ENCODE measurements around the gene ZNF683. TPM values are rescaled to one million over a fixed set of nuclear protein-coding genes. Genes with fewer than 3 reads are reported as not detected.

Gene ZNF683
- total and polyA plus RNA-seq, 2 experiments from 2014 or later = not detected

DNA sequence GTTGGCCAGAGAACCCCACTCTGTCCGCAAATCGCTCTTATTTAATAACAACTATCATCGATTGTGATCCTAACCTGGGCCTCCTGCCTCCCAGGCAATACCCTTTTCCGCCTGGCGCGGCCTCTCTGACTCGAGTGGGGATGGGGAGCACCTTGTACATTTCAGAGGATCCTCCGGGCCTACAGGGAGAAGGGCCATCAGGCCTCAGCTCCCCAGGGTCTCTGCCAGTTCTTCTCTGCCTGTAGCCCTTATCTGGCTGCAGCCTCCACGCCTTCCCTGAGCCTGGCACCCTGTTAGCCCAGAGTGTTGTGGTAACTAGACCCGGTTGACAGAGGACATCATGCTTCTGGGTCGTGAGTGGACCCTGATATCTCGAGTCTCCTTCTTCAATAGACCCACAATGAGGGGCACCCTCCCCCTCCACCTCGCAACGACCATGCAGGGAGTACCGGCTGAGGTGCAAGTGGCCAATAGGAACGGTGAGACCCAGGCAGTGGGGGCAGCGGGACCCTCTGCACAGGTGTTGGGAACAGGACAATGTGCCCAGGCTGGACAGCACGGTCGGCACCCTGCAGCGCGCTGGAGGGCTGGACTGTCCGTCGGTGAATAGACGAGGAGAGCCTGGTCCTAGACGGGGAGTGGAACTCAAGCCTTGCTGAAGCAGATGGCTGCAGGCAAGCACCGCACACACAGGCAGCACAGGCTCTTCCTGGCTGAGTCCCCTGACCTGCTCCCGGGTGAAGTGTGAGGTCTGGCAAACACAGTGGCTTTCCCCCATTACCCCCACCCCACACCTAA, 11.5 kb downstream of the ZNF683 start (continued):
- TF ChIP-seq NANOG (IDR thresholded peaks at IDR 0.05; ENCODE audit: borderline replicate concordance) = no peak

DNA sequence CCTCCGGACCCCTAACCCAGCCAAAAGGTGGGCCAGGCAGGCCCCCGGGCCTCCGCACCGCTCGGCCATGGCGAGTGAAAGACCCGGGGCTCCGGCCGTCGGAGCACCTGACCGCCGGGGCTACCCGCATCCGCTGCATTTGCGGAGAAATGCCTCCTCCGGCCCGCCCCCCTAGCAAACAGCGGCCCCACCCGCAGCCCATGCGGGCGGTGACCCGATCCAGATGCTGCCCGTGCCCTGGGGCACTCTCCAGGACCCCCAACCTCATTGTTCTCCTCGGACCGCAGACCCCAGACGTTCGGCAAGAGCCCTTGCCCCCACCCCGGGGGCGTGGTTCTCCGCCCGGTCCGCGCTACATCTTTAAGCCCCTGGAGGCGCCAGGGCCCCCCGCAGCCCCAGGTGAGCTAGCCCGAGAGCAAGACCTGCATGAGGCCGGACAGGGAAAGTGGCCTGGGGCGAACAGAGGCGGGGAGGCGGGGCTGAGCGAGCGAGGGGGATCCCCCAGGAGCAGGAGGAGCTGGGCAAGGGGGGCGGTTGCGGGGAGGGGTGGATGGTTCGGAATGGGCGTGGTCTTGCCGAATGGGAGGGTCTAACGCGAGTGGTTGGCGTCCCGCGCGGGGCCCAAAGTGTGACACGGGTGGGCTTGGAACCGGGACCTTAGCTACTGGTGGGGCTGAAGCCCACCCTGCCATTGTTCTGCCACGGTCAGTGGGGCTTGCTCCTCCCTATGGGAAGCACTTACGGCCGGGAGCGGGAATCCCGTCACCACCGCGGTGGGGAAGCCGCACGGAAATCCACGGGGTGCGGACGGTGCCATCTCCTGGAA, 12.4 kb downstream of the ZNF683 start:
- H3K36me3 ChIP-seq (ENCODE audit: insufficient read depth) = no peaks in the 10 kb centered on the region
- TF ChIP-seq, protein P1, sequence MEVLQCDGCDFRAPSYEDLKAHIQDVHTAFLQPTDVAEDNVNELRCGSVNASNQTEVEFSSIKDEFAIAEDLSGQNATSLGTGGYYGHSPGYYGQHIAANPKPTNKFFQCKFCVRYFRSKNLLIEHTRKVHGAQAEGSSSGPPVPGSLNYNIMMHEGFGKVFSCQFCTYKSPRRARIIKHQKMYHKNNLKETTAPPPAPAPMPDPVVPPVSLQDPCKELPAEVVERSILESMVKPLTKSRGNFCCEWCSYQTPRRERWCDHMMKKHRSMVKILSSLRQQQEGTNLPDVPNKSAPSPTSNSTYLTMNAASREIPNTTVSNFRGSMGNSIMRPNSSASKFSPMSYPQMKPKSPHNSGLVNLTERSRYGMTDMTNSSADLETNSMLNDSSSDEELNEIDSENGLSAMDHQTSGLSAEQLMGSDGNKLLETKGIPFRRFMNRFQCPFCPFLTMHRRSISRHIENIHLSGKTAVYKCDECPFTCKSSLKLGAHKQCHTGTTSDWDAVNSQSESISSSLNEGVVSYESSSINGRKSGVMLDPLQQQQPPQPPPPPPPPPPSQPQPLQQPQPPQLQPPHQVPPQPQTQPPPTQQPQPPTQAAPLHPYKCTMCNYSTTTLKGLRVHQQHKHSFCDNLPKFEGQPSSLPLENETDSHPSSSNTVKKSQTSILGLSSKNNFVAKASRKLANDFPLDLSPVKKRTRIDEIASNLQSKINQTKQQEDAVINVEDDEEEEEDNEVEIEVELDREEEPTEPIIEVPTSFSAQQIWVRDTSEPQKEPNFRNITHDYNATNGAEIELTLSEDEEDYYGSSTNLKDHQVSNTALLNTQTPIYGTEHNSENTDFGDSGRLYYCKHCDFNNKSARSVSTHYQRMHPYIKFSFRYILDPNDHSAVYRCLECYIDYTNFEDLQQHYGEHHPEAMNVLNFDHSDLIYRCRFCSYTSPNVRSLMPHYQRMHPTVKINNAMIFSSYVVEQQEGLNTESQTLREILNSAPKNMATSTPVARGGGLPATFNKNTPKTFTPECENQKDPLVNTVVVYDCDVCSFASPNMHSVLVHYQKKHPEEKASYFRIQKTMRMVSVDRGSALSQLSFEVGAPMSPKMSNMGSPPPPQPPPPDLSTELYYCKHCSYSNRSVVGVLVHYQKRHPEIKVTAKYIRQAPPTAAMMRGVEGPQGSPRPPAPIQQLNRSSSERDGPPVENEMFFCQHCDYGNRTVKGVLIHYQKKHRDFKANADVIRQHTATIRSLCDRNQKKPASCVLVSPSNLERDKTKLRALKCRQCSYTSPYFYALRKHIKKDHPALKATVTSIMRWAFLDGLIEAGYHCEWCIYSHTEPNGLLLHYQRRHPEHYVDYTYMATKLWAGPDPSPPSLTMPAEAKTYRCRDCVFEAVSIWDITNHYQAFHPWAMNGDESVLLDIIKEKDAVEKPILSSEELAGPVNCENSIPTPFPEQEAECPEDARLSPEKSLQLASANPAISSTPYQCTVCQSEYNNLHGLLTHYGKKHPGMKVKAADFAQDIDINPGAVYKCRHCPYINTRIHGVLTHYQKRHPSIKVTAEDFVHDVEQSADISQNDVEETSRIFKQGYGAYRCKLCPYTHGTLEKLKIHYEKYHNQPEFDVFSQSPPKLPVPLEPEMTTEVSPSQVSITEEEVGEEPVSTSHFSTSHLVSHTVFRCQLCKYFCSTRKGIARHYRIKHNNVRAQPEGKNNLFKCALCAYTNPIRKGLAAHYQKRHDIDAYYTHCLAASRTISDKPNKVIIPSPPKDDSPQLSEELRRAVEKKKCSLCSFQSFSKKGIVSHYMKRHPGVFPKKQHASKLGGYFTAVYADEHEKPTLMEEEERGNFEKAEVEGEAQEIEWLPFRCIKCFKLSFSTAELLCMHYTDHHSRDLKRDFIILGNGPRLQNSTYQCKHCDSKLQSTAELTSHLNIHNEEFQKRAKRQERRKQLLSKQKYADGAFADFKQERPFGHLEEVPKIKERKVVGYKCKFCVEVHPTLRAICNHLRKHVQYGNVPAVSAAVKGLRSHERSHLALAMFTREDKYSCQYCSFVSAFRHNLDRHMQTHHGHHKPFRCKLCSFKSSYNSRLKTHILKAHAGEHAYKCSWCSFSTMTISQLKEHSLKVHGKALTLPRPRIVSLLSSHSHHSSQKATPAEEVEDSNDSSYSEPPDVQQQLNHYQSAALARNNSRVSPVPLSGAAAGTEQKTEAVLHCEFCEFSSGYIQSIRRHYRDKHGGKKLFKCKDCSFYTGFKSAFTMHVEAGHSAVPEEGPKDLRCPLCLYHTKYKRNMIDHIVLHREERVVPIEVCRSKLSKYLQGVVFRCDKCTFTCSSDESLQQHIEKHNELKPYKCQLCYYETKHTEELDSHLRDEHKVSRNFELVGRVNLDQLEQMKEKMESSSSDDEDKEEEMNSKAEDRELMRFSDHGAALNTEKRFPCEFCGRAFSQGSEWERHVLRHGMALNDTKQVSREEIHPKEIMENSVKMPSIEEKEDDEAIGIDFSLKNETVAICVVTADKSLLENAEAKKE (CRISPR knock-in tag; IDR thresholded peaks at IDR 0.05) = no peak
- TF ChIP-seq CREB1 (CRISPR knock-in tag; IDR thresholded peaks at IDR 0.05; ENCODE audit: low read depth) = no peak
- TF ChIP-seq EZH2phosphoT487 (IDR thresholded peaks at IDR 0.05; ENCODE audit: unreplicated experiment) = no peak
- no peak for TF ChIP-seq ZNF114 (CRISPR knock-in tag; IDR thresholded peaks at IDR 0.05)
- TF ChIP-seq POLR2AphosphoS5 (IDR thresholded peaks at IDR 0.05; ENCODE audit: low read depth) = peak; percentile 58
- ATAC-seq = peak; percentile 77
- H2AFZ ChIP-seq = peak overlapping the region; percentile 98
- H3K27ac Mint-ChIP-seq = no peak overlapping the region
- peak; percentile 88 for DNase-seq (ENCODE audit: low spot score)
- no peaks in the 10 kb centered on the region for H3K79me2 ChIP-seq (replicated peaks; ENCODE audit: insufficient read depth)
- no peaks in the 10 kb centered on the region for H3K36me3 Mint-ChIP-seq (ENCODE audit: low read depth)
- H3K9me3 Mint-ChIP-seq = no peaks in the 10 kb centered on the region
- H3K27ac ChIP-seq (ENCODE audit: low read depth) = no peak overlapping the region
- peak overlapping the region; percentile 84 for H3K4me3 ChIP-seq
- H3K4me1 Mint-ChIP-seq = peaks cover 43% of the 10 kb centered on the region
- H3K9me2 ChIP-seq (ENCODE audit: insufficient read depth) = no peaks in the 10 kb centered on the region
- H3K27me3 Mint-ChIP-seq (ENCODE audit: insufficient read depth, low read depth, poor library complexity) = peaks cover 41% of the 10 kb centered on the region
- no peaks in the 10 kb centered on the region for H4K20me1 ChIP-seq (replicated peaks; ENCODE audit: insufficient read depth)
- peak overlapping the region; percentile 90 for H3K4me2 ChIP-seq
- H3F3A ChIP-seq (replicated peaks; ENCODE audit: low read depth) = peaks cover 16% of the 10 kb centered on the region; the same call in 1 of the 2 replicates
- peaks cover 15% of the 10 kb centered on the region for H3K4me1 ChIP-seq (ENCODE audit: insufficient read depth)
- H3K27me3 ChIP-seq (ENCODE audit: insufficient read depth) = peaks cover 37% of the 10 kb centered on the region
- H3K4me3 Mint-ChIP-seq = peak overlapping the region; percentile 81
